Right lobe of liver (tissue), 4 donors: ENCODE data around the gene SLC24A3.

Source experiments
- CTCF ChIP-seq, 4 donors: fragments of 200-600 bp in 3 of 4; fragments of 450-650 bp in 1 of 4; IDR thresholded peaks; one replicate each; pipeline versions ENCODE4 v1.5.1 to v1.8.0; 2016 to 2022; ENCODE audit warnings: antibody characterized with exemption in 4 of 4, mild to moderate bottlenecking in 2 of 4
- POLR2A ChIP-seq: fragments of 450-650 bp; IDR thresholded peaks from one replicate; pipeline ENCODE4 v1.6.1; 2017; ENCODE audit warnings: antibody characterized with exemption, mild to moderate bottlenecking
- donor health status: DM: no; HTN: no; CAD: no.
- donor health status: DM: no; HTN: no; CAD: no.
- donor health status: DM: no; HTN: yes; CAD: no.

DNA sequence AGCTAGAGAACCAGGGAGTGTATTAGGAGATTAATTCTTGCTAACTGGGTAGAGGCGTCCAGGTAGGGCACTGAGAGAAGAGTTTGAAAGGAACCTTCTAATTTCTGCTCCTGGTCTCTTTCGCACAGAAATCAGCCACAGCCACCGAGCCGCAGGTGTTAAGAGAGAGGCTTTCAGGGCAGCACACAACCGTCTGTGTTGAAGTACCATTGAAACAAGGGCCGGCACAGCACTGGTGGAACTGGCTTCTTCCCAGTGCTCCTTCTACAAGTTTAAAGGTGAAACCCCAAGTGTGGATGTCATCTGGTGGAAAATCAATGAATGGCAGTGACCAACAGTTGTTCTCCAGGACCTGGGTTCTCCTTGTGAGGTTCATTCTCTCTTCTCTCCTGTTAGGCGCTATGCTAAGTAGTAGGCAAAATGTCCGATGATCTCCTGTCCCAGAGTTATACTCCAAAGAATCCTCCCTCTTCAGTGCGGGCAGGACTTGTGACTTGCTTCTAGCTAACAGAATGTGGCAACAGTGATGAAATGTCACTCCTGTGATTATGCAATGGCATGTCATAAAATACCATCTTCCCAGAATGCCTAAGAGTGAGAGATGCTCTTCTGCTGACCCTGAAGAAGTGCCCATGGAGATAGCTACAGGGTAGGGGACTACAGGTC, 530.7 kb downstream of the SLC24A3 start:
- TF ChIP-seq POLR2A (no peak), CTCF (IDR thresholded peaks at IDR 0.05) (no peak)
